ENCODE results near the gene C6orf132.

- no peak for TF ChIP-seq CTCF (IDR thresholded peaks at IDR 0.05; ENCODE audit: control extremely low read depth in 1 of 3, insufficient read depth in 1 of 3, low read depth in 1 of 3, low read length in 3 of 3)
- TF ChIP-seq MAFK (IDR thresholded peaks at IDR 0.05; ENCODE audit: low read depth, low read length) = no peak
- TF ChIP-seq YY1 (IDR thresholded peaks at IDR 0.05; ENCODE audit: low read depth, low read length) = no peak
- no peak for TF ChIP-seq CEBPB (IDR thresholded peaks at IDR 0.05; ENCODE audit: low read depth, low read length)
- no peak for TF ChIP-seq MAX (IDR thresholded peaks at IDR 0.05)
- no peak for TF ChIP-seq EZH2 (IDR thresholded peaks at IDR 0.05; ENCODE audit: low read depth, low read length, severe bottlenecking)
- no peak for TF ChIP-seq BCL11A (IDR thresholded peaks at IDR 0.05; ENCODE audit: low read depth in 2 of 2, low read length in 2 of 2)
- no peak for TF ChIP-seq BRCA1 (IDR thresholded peaks at IDR 0.05; ENCODE audit: low read depth, low read length)
- TF ChIP-seq NANOG (IDR thresholded peaks at IDR 0.05; ENCODE audit: insufficient read depth, low read depth, low read length, poor library complexity, severe bottlenecking) = no peak
- TF ChIP-seq ZNF274 (IDR thresholded peaks at IDR 0.05; ENCODE audit: borderline replicate concordance, extremely low read depth, low read length) = no peak
- no peak for TF ChIP-seq EP300 (IDR thresholded peaks at IDR 0.05; ENCODE audit: borderline replicate concordance in 1 of 2, low read depth in 2 of 2, low read length in 2 of 2)
- no peak for TF ChIP-seq POLR2A (IDR thresholded peaks at IDR 0.05; ENCODE audit: control extremely low read depth in 1 of 2, low read depth in 2 of 2, low read length in 2 of 2)
- no peak for TF ChIP-seq RAD21 (IDR thresholded peaks at IDR 0.05 in 1 of 2, conservative IDR thresholded peaks at IDR 0.05 in 1 of 2; ENCODE audit: low read depth in 2 of 2, low read length in 2 of 2)
Measured at GRCh38 chr6:42104804-42105125, 37.7 kb downstream of the C6orf132 start.

Measured in H1 (cell line).